Measurements from ENCODE around the gene HOTAIR.

HOTAIR gene

DNA sequence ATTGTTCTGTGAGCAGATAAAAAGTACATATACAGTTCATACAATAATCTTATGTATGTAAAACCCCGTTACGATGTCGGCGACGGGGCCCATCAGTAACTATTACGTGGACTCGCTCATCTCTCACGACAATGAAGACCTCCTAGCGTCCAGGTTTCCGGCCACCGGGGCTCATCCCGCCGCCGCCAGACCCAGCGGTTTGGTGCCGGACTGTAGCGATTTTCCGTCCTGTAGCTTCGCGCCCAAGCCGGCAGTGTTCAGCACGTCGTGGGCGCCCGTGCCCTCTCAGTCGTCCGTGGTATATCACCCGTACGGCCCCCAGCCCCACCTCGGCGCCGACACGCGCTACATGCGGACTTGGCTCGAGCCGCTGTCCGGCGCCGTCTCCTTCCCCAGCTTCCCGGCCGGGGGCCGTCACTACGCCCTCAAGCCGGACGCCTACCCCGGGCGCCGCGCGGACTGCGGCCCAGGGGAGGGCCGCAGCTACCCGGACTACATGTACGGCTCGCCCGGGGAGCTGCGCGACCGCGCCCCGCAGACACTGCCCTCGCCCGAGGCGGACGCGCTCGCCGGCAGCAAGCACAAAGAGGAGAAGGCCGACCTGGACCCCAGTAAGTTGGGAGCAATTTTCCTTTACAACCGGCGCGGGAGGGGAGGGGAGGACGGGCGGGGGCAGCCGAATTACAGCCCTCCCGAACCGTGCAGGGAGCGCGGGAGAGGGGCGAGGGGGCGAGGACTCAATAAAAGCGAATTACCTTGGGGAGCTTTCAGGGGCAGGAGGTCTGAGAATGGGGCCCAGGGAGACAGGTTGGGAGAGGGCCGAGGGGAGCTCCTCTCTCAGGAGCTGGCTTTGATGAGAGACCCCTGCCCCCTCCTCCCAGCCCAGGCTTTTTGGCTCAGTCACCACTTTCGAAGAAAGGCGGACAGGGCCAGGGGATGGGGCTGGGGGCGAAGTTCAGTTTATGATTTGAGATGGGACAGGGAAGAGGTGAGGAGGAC is 25.7 kb upstream of the HOTAIR start, which contains the start of gene HOXC9:
HOXC9 (plus strand) TSS at position 46 of the 999 bp plus-strand sequence; CDS start at position 74, 28 bp downstream.
- Mint-ChIP-seq H3K27ac (ENCODE audit: low read depth) (no peak within 1 kb of the TSS), H3K9me3 (no peaks in the 10 kb centered on the region), H3K4me1 (peaks cover 27% of the 10 kb centered on the region), H3K27me3 (peaks cover 100% of the 10 kb centered on the region), H3K36me3 (ENCODE audit: insufficient read depth) (peaks cover 13% of the 10 kb centered on the region), H3K4me3 (peak within 1 kb of the TSS; percentile 61)
- no peak for ATAC-seq (replicated peaks; ENCODE audit: extremely low read depth, poor library complexity, severe bottlenecking)
- no peak for DNase-seq (ENCODE audit: low spot score in 2 of 2)

DNA sequence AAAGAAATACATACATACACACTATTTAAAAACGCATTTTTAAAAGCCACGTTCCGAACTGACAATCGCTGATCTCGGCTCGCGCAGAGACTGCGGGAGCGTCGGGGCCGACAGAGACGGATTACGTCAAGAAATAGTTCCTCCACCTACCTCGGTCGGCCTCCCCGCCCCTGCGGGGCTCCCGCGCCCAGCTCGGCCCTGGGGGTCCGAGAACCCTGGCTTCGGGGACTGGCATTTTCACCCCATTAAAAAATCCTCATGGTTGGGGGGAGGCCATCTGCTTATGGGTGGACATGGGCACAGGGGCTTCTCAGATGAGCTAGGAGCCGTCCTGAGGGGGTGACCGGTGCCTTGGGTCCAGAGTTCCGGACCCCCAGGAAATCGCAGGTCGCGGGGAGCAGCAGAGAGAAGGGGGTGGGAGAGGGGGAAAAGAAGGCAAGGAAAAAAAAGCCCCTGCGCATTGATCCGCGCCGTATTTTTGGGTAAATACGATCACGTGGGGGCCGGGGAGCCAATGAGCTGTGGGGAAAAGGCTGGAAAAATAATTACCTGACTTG is 24.9 kb upstream of the HOTAIR start:
- Mint-ChIP-seq H3K9me3 (no peaks in the 10 kb centered on the region), H3K4me3 (peak overlapping the region; percentile 61), H3K27me3 (peaks cover 100% of the 10 kb centered on the region), H3K4me1 (peaks cover 31% of the 10 kb centered on the region), H3K27ac (ENCODE audit: low read depth) (no peak overlapping the region), H3K36me3 (ENCODE audit: insufficient read depth) (peaks cover 13% of the 10 kb centered on the region)
- ATAC-seq (replicated peaks; ENCODE audit: extremely low read depth, poor library complexity, severe bottlenecking) = no peak
- no peak for DNase-seq (ENCODE audit: low spot score in 2 of 2)

DNA sequence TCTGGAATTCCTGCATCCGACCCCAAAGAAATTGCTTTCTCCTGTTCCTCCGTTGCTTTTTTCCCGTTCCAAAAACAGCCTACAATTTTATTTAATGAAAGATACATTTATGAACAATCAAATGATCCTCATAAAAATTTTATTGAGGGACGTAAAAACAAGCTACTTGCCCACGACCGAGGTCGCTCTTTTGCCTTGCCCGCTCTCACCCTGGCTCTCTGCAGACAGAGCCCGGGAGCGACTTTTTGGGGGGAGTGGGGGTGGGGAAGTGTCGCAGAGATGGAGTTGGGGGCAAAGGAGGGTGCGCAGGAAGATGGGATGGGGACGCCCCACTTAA is 24.1 kb upstream of the HOTAIR start:
- ATAC-seq (replicated peaks; ENCODE audit: extremely low read depth, poor library complexity, severe bottlenecking) (no peak), DNase-seq (ENCODE audit: low spot score in 2 of 2) (no peak)
- Mint-ChIP-seq H3K9me3 (no peaks in the 10 kb centered on the region), H3K27me3 (peaks cover 100% of the 10 kb centered on the region), H3K36me3 (ENCODE audit: insufficient read depth) (peaks cover 17% of the 10 kb centered on the region), H3K4me3 (no peak overlapping the region), H3K4me1 (peaks cover 36% of the 10 kb centered on the region), H3K27ac (ENCODE audit: low read depth) (no peak overlapping the region)

DNA sequence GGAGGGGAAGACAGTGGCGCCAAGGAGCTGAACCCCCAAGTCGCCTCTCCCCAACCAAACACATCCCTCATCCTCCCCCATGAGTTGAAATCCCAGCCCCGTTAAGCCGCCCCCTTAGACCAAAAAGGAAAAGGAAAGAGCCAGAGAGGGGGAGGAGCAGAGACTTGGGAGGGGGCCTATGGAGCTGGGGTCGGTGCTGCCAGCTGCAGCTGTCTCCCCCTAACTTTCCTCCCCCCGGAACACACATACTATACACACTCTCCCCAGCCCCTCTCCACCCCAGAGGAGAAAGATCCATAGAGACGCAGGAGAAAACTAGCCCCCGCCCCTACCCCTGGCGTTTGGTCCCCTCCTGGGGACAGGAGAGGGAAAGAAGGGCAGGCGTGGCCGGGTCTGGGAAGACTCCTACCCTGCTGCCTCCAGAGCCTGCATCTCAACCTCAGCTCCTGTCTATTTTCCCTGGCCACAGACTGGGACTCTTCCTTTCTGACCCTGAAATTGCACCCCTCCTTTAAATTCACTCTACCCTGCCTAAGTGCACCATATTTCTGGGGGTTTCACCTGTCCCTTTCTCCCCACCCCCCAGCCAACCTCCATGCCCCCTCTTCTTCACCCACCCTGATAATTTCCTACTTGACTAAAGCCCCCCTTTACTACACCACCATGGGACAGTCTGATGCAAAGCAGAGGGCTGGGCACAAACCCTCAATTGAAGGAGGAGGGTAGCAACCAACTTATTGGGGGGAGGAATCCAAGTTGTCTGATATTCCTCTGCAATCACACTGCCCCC is 23.6 kb upstream of the HOTAIR start:
- ATAC-seq (replicated peaks; ENCODE audit: extremely low read depth, poor library complexity, severe bottlenecking) (no peak), DNase-seq (ENCODE audit: low spot score in 2 of 2) (no peak)
- Mint-ChIP-seq H3K36me3 (ENCODE audit: insufficient read depth) (peaks cover 21% of the 10 kb centered on the region), H3K27ac (ENCODE audit: low read depth) (no peak overlapping the region), H3K9me3 (no peaks in the 10 kb centered on the region), H3K27me3 (peaks cover 100% of the 10 kb centered on the region), H3K4me1 (peaks cover 42% of the 10 kb centered on the region), H3K4me3 (no peak overlapping the region)

DNA sequence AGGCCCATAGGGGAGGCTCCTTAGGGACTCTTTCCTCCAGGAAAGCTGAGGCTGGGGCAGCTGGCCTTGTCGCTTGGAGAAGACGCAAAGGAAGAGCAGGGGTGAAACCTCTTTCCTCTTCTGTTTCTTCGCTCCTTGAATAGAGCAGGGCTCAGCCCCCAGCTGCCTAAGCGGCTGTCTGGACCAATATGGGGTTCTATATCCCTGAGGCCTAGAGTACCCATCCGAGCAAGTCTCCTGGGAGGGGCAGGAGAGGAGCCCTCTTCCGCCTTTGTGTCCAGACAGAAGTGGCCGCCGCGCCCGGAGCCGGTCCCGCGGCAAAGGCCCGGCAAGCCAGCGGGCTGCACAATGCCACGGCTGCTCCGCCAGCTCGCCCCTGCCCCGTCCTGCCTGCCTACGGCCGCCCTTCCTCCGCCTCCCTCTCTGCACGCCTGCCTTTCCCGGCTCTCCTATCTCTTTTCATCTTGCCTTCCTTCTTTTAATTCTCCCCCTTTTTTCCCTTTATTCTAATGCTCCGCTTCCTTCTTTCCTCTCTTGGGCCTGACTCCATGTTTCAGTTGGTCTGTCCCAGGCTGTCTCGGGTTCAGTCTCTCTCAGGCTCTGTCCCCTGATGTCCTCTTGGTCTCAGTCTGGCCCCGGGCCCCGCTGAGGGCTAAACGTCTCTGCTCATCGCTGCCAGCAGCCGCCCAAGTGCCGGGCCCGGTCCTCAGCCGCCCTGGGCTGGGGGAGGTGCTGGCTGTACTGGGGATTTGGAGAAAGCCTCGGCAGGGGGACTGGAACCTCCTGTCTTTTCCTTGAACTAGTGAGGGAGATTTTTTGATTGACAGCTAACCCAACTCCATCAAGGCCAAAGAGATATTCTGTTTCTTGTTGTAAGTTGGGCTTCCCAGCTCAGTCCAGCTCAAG is 22.7 kb upstream of the HOTAIR start:
- Mint-ChIP-seq H3K4me1 (peaks cover 40% of the 10 kb centered on the region), H3K36me3 (ENCODE audit: insufficient read depth) (peaks cover 21% of the 10 kb centered on the region), H3K9me3 (no peaks in the 10 kb centered on the region), H3K4me3 (no peak overlapping the region), H3K27ac (ENCODE audit: low read depth) (peak overlapping the region; percentile 65), H3K27me3 (peaks cover 100% of the 10 kb centered on the region)
- ATAC-seq (replicated peaks; ENCODE audit: extremely low read depth, poor library complexity, severe bottlenecking) (no peak), DNase-seq (ENCODE audit: low spot score in 2 of 2) (no peak)

DNA sequence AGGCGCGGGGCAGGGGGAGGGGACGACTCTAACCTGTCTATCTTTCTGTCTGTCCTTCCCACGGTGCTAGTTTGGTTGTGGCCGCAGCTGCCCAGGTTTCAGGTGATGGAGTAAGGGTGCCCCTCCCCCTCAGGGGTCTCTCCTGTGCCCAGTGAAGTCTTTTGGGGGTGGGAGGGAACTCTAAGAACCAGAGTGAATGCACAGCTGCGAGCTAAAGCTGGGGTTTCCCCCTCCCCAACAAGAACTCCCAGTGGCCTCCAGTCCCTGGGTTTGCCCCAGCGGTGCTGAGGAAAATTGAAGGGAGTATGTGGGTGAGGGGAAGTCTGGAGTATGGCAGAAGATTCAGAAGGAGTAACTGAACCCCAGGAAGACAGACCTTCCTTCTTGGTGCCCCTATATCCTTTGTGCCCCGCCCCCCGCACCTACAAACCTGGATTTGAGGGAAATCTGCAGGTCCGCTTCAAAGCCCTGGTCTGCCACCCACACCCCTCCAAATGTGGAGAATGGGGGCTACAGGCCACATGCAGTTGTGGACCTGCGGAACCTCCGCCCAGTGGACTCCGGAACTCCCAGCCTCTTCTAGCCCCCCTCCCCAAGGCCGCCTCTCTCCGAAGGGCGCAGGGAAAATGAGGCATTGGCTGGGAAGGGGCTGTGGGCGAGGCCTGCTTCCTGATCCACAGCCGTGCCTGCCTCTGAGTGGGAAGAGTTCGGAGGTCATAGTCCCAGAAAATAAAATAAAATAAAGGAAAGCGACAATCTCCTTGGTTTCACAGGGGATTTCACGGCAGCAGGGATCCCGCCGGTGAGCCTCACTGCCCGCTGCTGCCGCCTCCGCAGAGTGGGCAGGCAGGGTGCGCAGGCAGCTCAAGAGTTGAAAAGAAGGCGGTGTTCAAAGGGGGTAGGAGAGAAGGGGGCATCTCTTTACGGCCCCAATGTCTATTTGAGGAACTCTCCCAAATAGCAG is 21.8 kb upstream of the HOTAIR start:
- no peak overlapping the region for H3K27ac Mint-ChIP-seq (ENCODE audit: low read depth)
- DNase-seq (ENCODE audit: low spot score in 2 of 2) (no peak), ATAC-seq (replicated peaks; ENCODE audit: extremely low read depth, poor library complexity, severe bottlenecking) (no peak)
- peak overlapping the region; percentile 83 for H3K4me3 Mint-ChIP-seq
- no peaks in the 10 kb centered on the region for H3K9me3 Mint-ChIP-seq
- peaks cover 22% of the 10 kb centered on the region for H3K36me3 Mint-ChIP-seq (ENCODE audit: insufficient read depth)
- H3K27me3 Mint-ChIP-seq = peaks cover 100% of the 10 kb centered on the region
- H3K4me1 Mint-ChIP-seq = peaks cover 38% of the 10 kb centered on the region

DNA sequence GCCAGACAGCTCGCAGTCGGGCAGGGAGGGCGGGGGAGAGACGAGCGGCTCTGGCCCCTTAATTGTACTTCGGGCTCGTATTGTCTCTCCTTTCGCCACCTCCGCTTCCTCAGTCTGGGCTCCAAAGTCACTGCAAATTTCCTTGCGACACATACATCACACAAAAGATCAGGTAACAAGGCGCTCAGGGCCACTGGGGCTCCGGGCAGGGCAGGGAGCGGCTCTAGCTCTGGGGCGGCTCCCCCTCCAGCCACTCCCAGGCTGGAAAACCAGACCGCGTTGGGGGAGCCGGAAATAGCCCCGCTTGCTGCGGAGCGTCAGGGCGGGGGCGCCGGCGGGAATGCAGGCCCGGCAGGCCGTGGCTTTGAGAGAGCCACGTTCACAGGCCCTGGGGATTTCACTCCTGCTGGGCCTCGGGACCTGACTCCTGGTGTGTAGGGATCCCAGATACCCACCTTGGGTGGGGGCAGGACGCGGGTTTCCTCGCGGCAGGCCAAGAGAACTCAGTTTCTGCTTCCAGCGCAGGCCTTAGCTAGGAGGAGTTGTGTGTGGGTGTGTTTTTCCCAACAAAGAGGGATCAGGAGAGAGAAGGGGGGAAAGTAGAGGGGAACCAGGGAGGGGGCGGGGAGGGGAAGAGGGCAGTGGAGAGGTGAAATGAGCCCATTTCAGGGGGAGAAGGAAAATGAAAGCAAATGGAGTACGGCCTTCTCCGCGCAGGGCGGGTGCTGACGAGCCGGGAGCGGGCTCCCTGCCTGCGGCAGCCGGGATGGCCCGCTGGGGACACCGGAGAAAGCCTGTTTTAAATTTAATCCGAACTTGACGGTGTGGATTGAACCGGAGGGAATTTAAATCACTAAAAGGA is 20.9 kb upstream of the HOTAIR start:
- Mint-ChIP-seq H3K4me1 (peaks cover 39% of the 10 kb centered on the region), H3K4me3 (peak overlapping the region; percentile 83), H3K27ac (ENCODE audit: low read depth) (no peak overlapping the region), H3K36me3 (ENCODE audit: insufficient read depth) (peaks cover 21% of the 10 kb centered on the region), H3K27me3 (peaks cover 100% of the 10 kb centered on the region), H3K9me3 (no peaks in the 10 kb centered on the region)
- DNase-seq (ENCODE audit: low spot score in 2 of 2) (no peak), ATAC-seq (replicated peaks; ENCODE audit: extremely low read depth, poor library complexity, severe bottlenecking) (peak; percentile 33)

DNA sequence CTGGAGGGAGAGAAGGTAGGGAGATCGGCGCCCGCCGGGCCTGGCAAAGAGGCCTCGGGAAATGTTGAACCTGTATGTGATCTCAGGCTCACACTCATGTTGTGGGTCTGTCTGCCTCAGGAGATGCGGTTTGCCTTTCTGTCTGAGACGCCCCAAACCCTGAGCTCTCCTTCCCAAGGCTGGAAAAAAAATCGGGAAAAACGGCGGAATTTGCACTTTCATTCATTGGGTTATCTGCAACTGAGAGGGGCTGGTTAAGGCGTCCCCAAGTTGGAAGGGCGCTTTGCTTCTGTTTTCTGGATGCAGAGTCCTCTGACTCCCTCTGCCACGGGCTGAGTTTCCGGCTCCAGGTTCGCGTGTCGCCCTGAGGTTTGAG is 20.2 kb upstream of the HOTAIR start:
- no peaks in the 10 kb centered on the region for H3K9me3 Mint-ChIP-seq
- peak overlapping the region; percentile 83 for H3K4me3 Mint-ChIP-seq
- no peak overlapping the region for H3K27ac Mint-ChIP-seq (ENCODE audit: low read depth)
- H3K27me3 Mint-ChIP-seq = peaks cover 100% of the 10 kb centered on the region
- DNase-seq (ENCODE audit: low spot score in 2 of 2) (no peak), ATAC-seq (replicated peaks; ENCODE audit: extremely low read depth, poor library complexity, severe bottlenecking) (no peak)
- peaks cover 45% of the 10 kb centered on the region for H3K4me1 Mint-ChIP-seq
- peaks cover 27% of the 10 kb centered on the region for H3K36me3 Mint-ChIP-seq (ENCODE audit: insufficient read depth)

DNA sequence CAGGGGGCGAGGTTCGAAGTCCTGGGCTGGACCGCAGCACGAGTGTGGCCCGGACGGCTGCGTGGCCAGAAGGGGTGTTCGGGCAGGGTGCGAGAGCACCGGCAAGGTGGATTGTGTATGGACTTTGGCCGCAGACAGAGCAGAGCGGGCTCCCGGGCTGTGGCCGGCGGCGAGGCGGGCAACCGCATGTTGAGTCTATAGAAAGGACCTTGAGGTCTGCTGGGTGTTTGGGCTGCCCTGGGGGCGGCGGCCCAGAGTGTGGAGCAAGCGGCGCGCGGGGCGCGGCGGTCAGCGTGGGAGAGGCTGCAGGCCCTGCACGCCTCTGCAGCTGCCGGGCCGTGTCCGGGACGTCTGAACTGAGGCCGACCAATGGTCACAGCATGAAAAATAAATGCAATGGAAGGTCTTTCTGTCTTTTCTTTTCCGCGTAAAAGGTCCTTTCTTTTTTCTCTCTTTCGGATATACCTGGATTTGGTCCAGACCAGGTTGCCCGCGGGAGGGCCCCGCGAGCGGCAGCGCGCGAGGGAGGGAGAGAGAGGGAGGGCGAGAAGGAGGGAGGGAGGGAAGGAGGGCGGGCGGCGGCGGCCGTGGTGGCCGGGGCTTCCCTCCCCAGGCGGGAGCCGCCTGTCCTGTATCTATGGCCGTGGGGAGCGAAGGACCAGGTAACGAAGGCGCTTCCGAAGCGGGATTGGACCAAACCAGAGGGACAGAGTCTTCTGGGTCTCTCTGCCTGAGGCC is 19.7 kb upstream of the HOTAIR start:
- peaks cover 48% of the 10 kb centered on the region for H3K4me1 Mint-ChIP-seq
- peak overlapping the region; percentile 75 for H3K27ac Mint-ChIP-seq (ENCODE audit: low read depth)
- H3K4me3 Mint-ChIP-seq = peak overlapping the region; percentile 83
- no peak for DNase-seq (ENCODE audit: low spot score in 2 of 2)
- no peak for ATAC-seq (replicated peaks; ENCODE audit: extremely low read depth, poor library complexity, severe bottlenecking)
- H3K36me3 Mint-ChIP-seq (ENCODE audit: insufficient read depth) = peaks cover 23% of the 10 kb centered on the region
- peaks cover 100% of the 10 kb centered on the region for H3K27me3 Mint-ChIP-seq
- no peaks in the 10 kb centered on the region for H3K9me3 Mint-ChIP-seq

DNA sequence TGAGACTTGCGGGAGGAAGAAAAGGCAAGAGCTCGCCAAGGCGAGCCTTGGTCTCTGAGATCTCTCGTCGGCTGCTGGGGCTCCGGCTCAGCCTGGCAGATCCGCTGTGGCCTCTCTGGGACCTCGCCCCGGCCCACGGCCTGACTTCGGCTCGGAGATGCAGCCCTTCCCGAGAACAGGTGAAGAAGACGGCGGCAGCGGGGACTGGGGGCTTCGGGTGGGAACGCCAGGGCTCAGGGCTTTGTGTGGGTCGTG is 19.2 kb upstream of the HOTAIR start:
- ATAC-seq (replicated peaks; ENCODE audit: extremely low read depth, poor library complexity, severe bottlenecking) (no peak), DNase-seq (ENCODE audit: low spot score in 2 of 2) (no peak)
- H3K27me3 Mint-ChIP-seq = peaks cover 100% of the 10 kb centered on the region
- no peaks in the 10 kb centered on the region for H3K9me3 Mint-ChIP-seq
- peaks cover 50% of the 10 kb centered on the region for H3K4me1 Mint-ChIP-seq
- peak overlapping the region; percentile 75 for H3K27ac Mint-ChIP-seq (ENCODE audit: low read depth)
- peak overlapping the region; percentile 73 for H3K4me3 Mint-ChIP-seq
- H3K36me3 Mint-ChIP-seq (ENCODE audit: insufficient read depth) = peaks cover 24% of the 10 kb centered on the region
